SHP77 treated with DMSO at 0.1 percent for 48 hours (cell line): ENCODE results near the gene MAD1L1.

Source experiments
- DNase-seq: peaks from one replicate; lab custom pipeline; 2025; lab: John Stamatoyannopoulos, UW

Gene MAD1L1

GRCh38 chr7:1815051-1815481 is 417.7 kb downstream of the MAD1L1 start:
- DNase-seq = peak; percentile 63

GRCh38 chr7:1814089-1814811 is 418.5 kb downstream of the MAD1L1 start:
- no peak for DNase-seq

GRCh38 chr7:1813394-1814088 is 419.2 kb downstream of the MAD1L1 start:
- DNase-seq = no peak

- DNase-seq = no peak
Observed at GRCh38 chr7:1812509-1813393, 420.0 kb downstream of the MAD1L1 start.

- DNase-seq = peak; percentile 22
Observed at GRCh38 chr7:1811850-1812508, 420.8 kb downstream of the MAD1L1 start.

GRCh38 chr7:1810961-1811849 is 421.5 kb downstream of the MAD1L1 start:
- no peak for DNase-seq

GRCh38 chr7:1810521-1810920 is 422.2 kb downstream of the MAD1L1 start:
- DNase-seq = no peak

GRCh38 chr7:1809601-1810258 is 423.0 kb downstream of the MAD1L1 start:
- DNase-seq = no peak

GRCh38 chr7:1809070-1809469 is 423.7 kb downstream of the MAD1L1 start:
- DNase-seq = no peak

- no peak for DNase-seq
Observed at GRCh38 chr7:1807821-1808600, 424.7 kb downstream of the MAD1L1 start.

- no peak for DNase-seq
Observed at GRCh38 chr7:1806354-1806753, 426.4 kb downstream of the MAD1L1 start.

- no peak for DNase-seq
Observed at GRCh38 chr7:1804310-1804709, 428.4 kb downstream of the MAD1L1 start.

GRCh38 chr7:1802899-1803298 is 429.8 kb downstream of the MAD1L1 start:
- no peak for DNase-seq

GRCh38 chr7:1800902-1801301 is 431.8 kb downstream of the MAD1L1 start:
- no peak for DNase-seq

- no peak for DNase-seq
Observed at GRCh38 chr7:1798191-1798590, 434.6 kb downstream of the MAD1L1 start.

- DNase-seq = peak; percentile 51
Observed at GRCh38 chr7:1794888-1795542, 437.7 kb downstream of the MAD1L1 start.

GRCh38 chr7:1787681-1788235 is 445.0 kb downstream of the MAD1L1 start:
- DNase-seq = no peak

- DNase-seq = no peak
Observed at GRCh38 chr7:1787241-1787640, 445.5 kb downstream of the MAD1L1 start.

GRCh38 chr7:1785839-1786238 is 446.9 kb downstream of the MAD1L1 start:
- DNase-seq = no peak
